Natural killer cell (primary cell): ENCODE measurements around the gene DLK2. TPM values are rescaled to one million over a fixed set of nuclear protein-coding genes. Genes with fewer than 3 reads are reported as not detected.

Source experiments
- ATAC-seq, 3 donors: fragments of 150-1000 bp in 2 of 3; fragments of 200-7000 bp in 1 of 3; cut with Tn5 transposase; 1 replicate in 1 of 3; 2 replicates in 2 of 3; pipeline ENCODE4 v1.10.0; 2021; ENCODE audit warnings: mild to moderate bottlenecking in 2 of 3, moderate library complexity in 2 of 3
- DNase-seq, 2 donors: peaks; one replicate each; pipeline versions ENCODE4 v3.0.0 to v3.0.0-alpha.2; 2013 to 2021; ENCODE audit warnings: mixed read lengths in 1 of 2
- H3K27ac ChIP-seq: one replicate; pipeline ENCODE4 v1.5.1; 2013; ENCODE audit warnings: mild to moderate bottlenecking, low read length
- H3K27me3 ChIP-seq: one replicate; pipeline ENCODE4 v1.6.1; 2013; ENCODE audit warnings: low read length; ENCODE audit not compliant: control insufficient read depth, insufficient read depth
- H3K36me3 ChIP-seq: one replicate; pipeline ENCODE4 v1.6.1; 2013; ENCODE audit warnings: low read length; ENCODE audit not compliant: control insufficient read depth, insufficient read depth
- H3K4me1 ChIP-seq: one replicate; pipeline ENCODE4 v1.6.1; 2013; ENCODE audit warnings: low read length; ENCODE audit not compliant: control insufficient read depth, insufficient read depth
- H3K4me3 ChIP-seq: one replicate; pipeline ENCODE4 v1.5.1; 2013; ENCODE audit warnings: low read length
- H3K9me3 ChIP-seq: one replicate; pipeline ENCODE4 v1.6.1; 2013; ENCODE audit warnings: low read length; ENCODE audit not compliant: control insufficient read depth, insufficient read depth
- H3K27ac Mint-ChIP-seq, 2 donors: one replicate each; pipeline ENCODE4 v1.8.0; 2022; ENCODE audit warnings: mild to moderate bottlenecking in 2 of 2, mixed read lengths in 2 of 2, moderate library complexity in 1 of 2
- H3K27me3 Mint-ChIP-seq, 2 donors: one replicate each; pipeline ENCODE4 v1.8.0; 2022; ENCODE audit warnings: low read depth in 2 of 2, mixed read lengths in 2 of 2
- H3K36me3 Mint-ChIP-seq: one replicate; pipeline ENCODE4 v1.8.0; 2022; ENCODE audit warnings: mixed read lengths
- H3K4me1 Mint-ChIP-seq, 2 donors: one replicate each; pipeline ENCODE4 v1.8.0; 2022; ENCODE audit warnings: mixed read lengths in 2 of 2
- H3K4me3 Mint-ChIP-seq: one replicate; pipeline ENCODE4 v1.8.0; 2022; ENCODE audit warnings: mild to moderate bottlenecking, moderate library complexity, mixed read lengths
- H3K9me3 Mint-ChIP-seq, 2 donors: one replicate each; pipeline ENCODE4 v1.8.0; 2022; ENCODE audit warnings: mixed read lengths in 2 of 2
- CTCF ChIP-seq: fragments of 200-600 bp; IDR thresholded peaks from one replicate; pipeline ENCODE4 v1.8.0; 2022; ENCODE audit warnings: antibody characterized with exemption
- WGBS: methylation state at CpG from one replicate; pipeline ENCODE4 v1.1.7; 2013; ENCODE audit warnings: missing lambda C conversion rate; ENCODE audit not compliant: insufficient coverage; 5-methylcytosine and 5-hydroxymethylcytosine counted together
- intact Hi-C: fragments of 100-400 bp; cut with micrococcal nuclease; formaldehyde crosslinking; loops from one replicate; pipeline ENCODE4 v1.14.2; 2022
- total RNA-seq, 4 donors: library from RNA; stranded (reverse); fragments of 120-200 nt in 1 of 4; gene quantifications; one replicate each; pipeline versions ENCODE4 v1.2.3 to v1.2.4, GENCODE V29; 2013 to 2022

The DLK2 gene
- total RNA-seq, 3 donors from 2014 or later (not counting 1 experiment from before 2014, with no cell fraction given) = not detected

DNA sequence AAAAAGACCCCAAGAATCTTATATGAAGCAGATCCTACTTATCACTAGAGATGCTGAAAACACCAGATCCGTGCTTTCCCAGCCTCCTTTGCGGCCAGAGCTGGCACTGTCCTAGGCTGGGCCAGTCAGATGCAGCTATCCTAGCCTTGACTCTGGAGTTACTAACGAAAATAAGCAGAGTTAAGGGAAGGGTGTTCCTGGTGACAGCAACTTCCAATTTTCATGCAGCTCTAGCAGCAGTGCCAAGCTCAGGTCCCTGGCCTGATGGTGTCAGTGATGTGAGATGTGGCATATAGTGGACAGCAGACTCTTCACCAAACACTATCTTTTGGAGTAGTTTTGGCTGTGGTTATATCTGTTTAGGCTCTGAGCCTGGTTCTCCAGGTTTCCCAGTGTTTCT lies 53.6 kb downstream of the DLK2 start:
- 93% methylated on average over 3 of the region's 3 CpGs for whole genome bisulfite sequencing
- DNase-seq (no peak), ATAC-seq (no peak)
- Histone ChIP-seq H3K4me3 (no peak overlapping the region), H3K36me3 (no peaks in the 10 kb centered on the region), H3K27ac (no peak overlapping the region), H3K4me1 (no peaks in the 10 kb centered on the region), H3K27me3 (no peaks in the 10 kb centered on the region), H3K9me3 (no peaks in the 10 kb centered on the region)
- no peaks in the 10 kb centered on the region for H3K9me3 Mint-ChIP-seq
- intact Hi-C loops = no loop called here
- TF ChIP-seq CTCF = no peak
- no peaks in the 10 kb centered on the region for H3K36me3 Mint-ChIP-seq
- peaks cover 5 to 6% of the 10 kb centered on the region in 2 donors for H3K4me1 Mint-ChIP-seq
- H3K27ac Mint-ChIP-seq = no peak overlapping the region
- peaks cover 17 to 48% of the 10 kb centered on the region in 2 donors for H3K27me3 Mint-ChIP-seq
- H3K4me3 Mint-ChIP-seq = no peak overlapping the region

Other genes with a start within 250 kb of the DLK2 start
- 10 to 100 TPM in 1 of 3 donors, 1 to 10 TPM in 2; 6.1 to 10.2 (median 8.0) TPM for gene DNPH1, start 226.1 kb downstream of the DLK2 start, total RNA-seq
- under 1 TPM in 1 of 3 donors, not detected in 2; 0.07 TPM for gene TTBK1, start 212.1 kb downstream of the DLK2 start, total RNA-seq
- gene SLC22A7, start 157.3 kb downstream of the DLK2 start, total RNA-seq = not detected
- 1 to 10 TPM; 3.6 to 5.3 (median 4.3) TPM for gene CRIP3, start 146.7 kb downstream of the DLK2 start, total RNA-seq
- 10 to 100 TPM; 34.6 to 45.9 (median 43.0) TPM for gene ZNF318, start 85.9 kb downstream of the DLK2 start, total RNA-seq
- gene ABCC10, start 28.0 kb downstream of the DLK2 start, total RNA-seq = 10 to 100 TPM; 74.6 to 90.5 (median 81.9) TPM
- gene TJAP1, start 22.0 kb upstream of the DLK2 start, total RNA-seq = 10 to 100 TPM; 26.7 to 33.8 (median 29.9) TPM
- gene LRRC73, start 54.8 kb upstream of the DLK2 start, total RNA-seq = under 1 TPM; 0.24 to 0.68 (median 0.45) TPM
- 10 to 100 TPM; 59.3 to 78.4 (median 70.0) TPM for gene YIPF3, start 61.4 kb upstream of the DLK2 start, total RNA-seq
- 10 to 100 TPM; 22.3 to 29.3 (median 25.8) TPM for gene POLR1C, start 61.5 kb upstream of the DLK2 start, total RNA-seq
- 10 to 100 TPM; 47.6 to 54.6 (median 48.7) TPM for gene XPO5, start 120.5 kb upstream of the DLK2 start, total RNA-seq
- gene POLH, start 120.6 kb upstream of the DLK2 start, total RNA-seq = 10 to 100 TPM in 1 of 3 donors, 1 to 10 TPM in 2; 7.7 to 11.2 (median 7.8) TPM
- gene GTPBP2, start 173.7 kb upstream of the DLK2 start, total RNA-seq = 10 to 100 TPM; 56.5 to 71.7 (median 69.3) TPM
- gene MAD2L1BP, start 180.3 kb upstream of the DLK2 start, total RNA-seq = 10 to 100 TPM; 29.9 to 43.3 (median 38.3) TPM
- under 1 TPM in 1 of 3 donors, not detected in 2; 0.23 TPM for gene RSPH9, start 189.5 kb upstream of the DLK2 start, total RNA-seq
- gene MRPS18A, start 232.2 kb upstream of the DLK2 start, total RNA-seq = 10 to 100 TPM; 29.0 to 39.8 (median 33.1) TPM